ENCODE results near the gene KRT33B. TPM values are rescaled to one million over a fixed set of nuclear protein-coding genes. Genes with fewer than 3 reads are reported as not detected.

Gene KRT33B
- total and polyA plus RNA-seq, 11 donors = not detected

Other genes starting within 250 kb of the KRT33B start
Only the 30 nearest of the 32 such genes appear.
- not detected for gene KRTAP4-6, start 229.3 kb downstream of the KRT33B start, total RNA-seq
- not detected for gene KRTAP4-6, start 229.3 kb downstream of the KRT33B start, polyA plus RNA-seq
- not detected for gene KRTAP4-5, start 220.0 kb downstream of the KRT33B start, total RNA-seq
- gene KRTAP4-5, start 220.0 kb downstream of the KRT33B start, polyA plus RNA-seq = not detected
- gene KRTAP4-4, start 209.1 kb downstream of the KRT33B start, total RNA-seq = not detected
- not detected for gene KRTAP4-4, start 209.1 kb downstream of the KRT33B start, polyA plus RNA-seq
- gene KRTAP4-3, start 201.6 kb downstream of the KRT33B start, total RNA-seq = not detected
- gene KRTAP4-3, start 201.6 kb downstream of the KRT33B start, polyA plus RNA-seq = not detected
- not detected for gene KRTAP4-2, start 191.6 kb downstream of the KRT33B start, total RNA-seq
- gene KRTAP4-2, start 191.6 kb downstream of the KRT33B start, polyA plus RNA-seq = not detected
- gene KRTAP4-1, start 184.9 kb downstream of the KRT33B start, total RNA-seq = not detected
- gene KRTAP4-1, start 184.9 kb downstream of the KRT33B start, polyA plus RNA-seq = not detected
- not detected for gene KRTAP9-1, start 179.9 kb downstream of the KRT33B start, total RNA-seq
- not detected for gene KRTAP9-1, start 179.9 kb downstream of the KRT33B start, polyA plus RNA-seq
- gene KRTAP9-2, start 143.2 kb downstream of the KRT33B start, total RNA-seq = not detected
- not detected for gene KRTAP9-2, start 143.2 kb downstream of the KRT33B start, polyA plus RNA-seq
- not detected for gene KRTAP9-3, start 137.4 kb downstream of the KRT33B start, total RNA-seq
- not detected for gene KRTAP9-3, start 137.4 kb downstream of the KRT33B start, polyA plus RNA-seq
- gene KRTAP9-8, start 131.8 kb downstream of the KRT33B start, total RNA-seq = not detected
- gene KRTAP9-8, start 131.8 kb downstream of the KRT33B start, polyA plus RNA-seq = not detected
- gene KRTAP9-4, start 120.1 kb downstream of the KRT33B start, total RNA-seq = not detected
- gene KRTAP9-4, start 120.1 kb downstream of the KRT33B start, polyA plus RNA-seq = not detected
- gene KRTAP9-9, start 114.4 kb downstream of the KRT33B start, total RNA-seq = not detected
- gene KRTAP9-9, start 114.4 kb downstream of the KRT33B start, polyA plus RNA-seq = not detected
- gene KRTAP9-6, start 104.4 kb downstream of the KRT33B start, total RNA-seq = not detected
- gene KRTAP9-6, start 104.4 kb downstream of the KRT33B start, polyA plus RNA-seq = not detected
- not detected for gene KRTAP9-7, start 94.1 kb downstream of the KRT33B start, total RNA-seq
- gene KRTAP9-7, start 94.1 kb downstream of the KRT33B start, polyA plus RNA-seq = not detected
- gene KRTAP29-1, start 67.0 kb downstream of the KRT33B start, total RNA-seq = not detected
- not detected for gene KRTAP29-1, start 67.0 kb downstream of the KRT33B start, polyA plus RNA-seq
- not detected for gene KRTAP16-1, start 60.5 kb downstream of the KRT33B start, total RNA-seq
- not detected for gene KRTAP16-1, start 60.5 kb downstream of the KRT33B start, polyA plus RNA-seq
- gene KRTAP17-1, start 54.1 kb downstream of the KRT33B start, total RNA-seq = not detected
- gene KRTAP17-1, start 54.1 kb downstream of the KRT33B start, polyA plus RNA-seq = not detected
- not detected for gene KRT33A, start 19.0 kb downstream of the KRT33B start, total RNA-seq
- gene KRT33A, start 19.0 kb downstream of the KRT33B start, polyA plus RNA-seq = not detected
- not detected for gene KRT34, start 12.5 kb upstream of the KRT33B start, total RNA-seq
- not detected for gene KRT34, start 12.5 kb upstream of the KRT33B start, polyA plus RNA-seq
- not detected for gene KRT31, start 27.8 kb upstream of the KRT33B start, total RNA-seq
- gene KRT31, start 27.8 kb upstream of the KRT33B start, polyA plus RNA-seq = not detected
- gene KRT37, start 54.8 kb upstream of the KRT33B start, total RNA-seq = not detected
- not detected for gene KRT37, start 54.8 kb upstream of the KRT33B start, polyA plus RNA-seq
- gene KRT38, start 71.2 kb upstream of the KRT33B start, total RNA-seq = not detected
- not detected for gene KRT38, start 71.2 kb upstream of the KRT33B start, polyA plus RNA-seq
- gene KRT32, start 97.6 kb upstream of the KRT33B start, total RNA-seq = under 1 TPM in 3 of 9 donors, not detected in 6; 0.16 to 0.27 (median 0.16) TPM
- under 1 TPM in 1 of 2 donors, not detected in 1; 0.26 TPM for gene KRT32, start 97.6 kb upstream of the KRT33B start, polyA plus RNA-seq
- gene KRT35, start 111.3 kb upstream of the KRT33B start, total RNA-seq = not detected
- not detected for gene KRT35, start 111.3 kb upstream of the KRT33B start, polyA plus RNA-seq
- gene KRT36, start 120.1 kb upstream of the KRT33B start, total RNA-seq = not detected
- gene KRT36, start 120.1 kb upstream of the KRT33B start, polyA plus RNA-seq = not detected
- gene KRT13, start 135.8 kb upstream of the KRT33B start, total RNA-seq = under 1 TPM in 1 of 9 donors, not detected in 8; 0.31 TPM
- 1 to 10 TPM in 1 of 2 donors, not detected in 1; 4.1 TPM for gene KRT13, start 135.8 kb upstream of the KRT33B start, polyA plus RNA-seq
- under 1 TPM in 1 of 9 donors, not detected in 8; 0.36 TPM for gene KRT15, start 149.1 kb upstream of the KRT33B start, total RNA-seq
- gene KRT15, start 149.1 kb upstream of the KRT33B start, polyA plus RNA-seq = under 1 TPM in 1 of 2 donors, not detected in 1; 0.14 TPM
- 100 to 1,000 TPM in 1 of 9 donors, under 1 TPM in 8; 0.40 to 163 (median 0.75) TPM for gene KRT19, start 158.5 kb upstream of the KRT33B start, total RNA-seq
- 1 to 10 TPM; 1.6 to 2.1 TPM for gene KRT19, start 158.5 kb upstream of the KRT33B start, polyA plus RNA-seq
- gene KRT9, start 202.2 kb upstream of the KRT33B start, total RNA-seq = not detected
- not detected for gene KRT9, start 202.2 kb upstream of the KRT33B start, polyA plus RNA-seq
- gene KRT14, start 217.1 kb upstream of the KRT33B start, total RNA-seq = under 1 TPM in 2 of 9 donors, not detected in 7; 0.23 to 0.38 TPM
- gene KRT14, start 217.1 kb upstream of the KRT33B start, polyA plus RNA-seq = not detected

Data from heart left ventricle (tissue), 11 donors.